Ureter (tissue), 1 donor: ENCODE data around the gene MAP2K2. TPM values are rescaled to one million over a fixed set of nuclear protein-coding genes. Genes with fewer than 3 reads are reported as not detected.
"Not testable (repeated sequence)": the region's sequence is repeated elsewhere in the genome, so short reads cannot be mapped to it uniquely, and the experiment has no call there.

Source experiments
- DNase-seq: peaks from one replicate; pipeline ENCODE4 v3.0.0-alpha.2; 2020; ENCODE audit warnings: low spot score
- total RNA-seq: library from RNA; stranded (reverse); gene quantifications from one replicate; pipeline ENCODE4 v1.2.4, GENCODE V29; 2023
- donor health status: DM: yes; HTN: yes; CAD: no.

Gene MAP2K2
- 103 TPM for total RNA-seq

DNA sequence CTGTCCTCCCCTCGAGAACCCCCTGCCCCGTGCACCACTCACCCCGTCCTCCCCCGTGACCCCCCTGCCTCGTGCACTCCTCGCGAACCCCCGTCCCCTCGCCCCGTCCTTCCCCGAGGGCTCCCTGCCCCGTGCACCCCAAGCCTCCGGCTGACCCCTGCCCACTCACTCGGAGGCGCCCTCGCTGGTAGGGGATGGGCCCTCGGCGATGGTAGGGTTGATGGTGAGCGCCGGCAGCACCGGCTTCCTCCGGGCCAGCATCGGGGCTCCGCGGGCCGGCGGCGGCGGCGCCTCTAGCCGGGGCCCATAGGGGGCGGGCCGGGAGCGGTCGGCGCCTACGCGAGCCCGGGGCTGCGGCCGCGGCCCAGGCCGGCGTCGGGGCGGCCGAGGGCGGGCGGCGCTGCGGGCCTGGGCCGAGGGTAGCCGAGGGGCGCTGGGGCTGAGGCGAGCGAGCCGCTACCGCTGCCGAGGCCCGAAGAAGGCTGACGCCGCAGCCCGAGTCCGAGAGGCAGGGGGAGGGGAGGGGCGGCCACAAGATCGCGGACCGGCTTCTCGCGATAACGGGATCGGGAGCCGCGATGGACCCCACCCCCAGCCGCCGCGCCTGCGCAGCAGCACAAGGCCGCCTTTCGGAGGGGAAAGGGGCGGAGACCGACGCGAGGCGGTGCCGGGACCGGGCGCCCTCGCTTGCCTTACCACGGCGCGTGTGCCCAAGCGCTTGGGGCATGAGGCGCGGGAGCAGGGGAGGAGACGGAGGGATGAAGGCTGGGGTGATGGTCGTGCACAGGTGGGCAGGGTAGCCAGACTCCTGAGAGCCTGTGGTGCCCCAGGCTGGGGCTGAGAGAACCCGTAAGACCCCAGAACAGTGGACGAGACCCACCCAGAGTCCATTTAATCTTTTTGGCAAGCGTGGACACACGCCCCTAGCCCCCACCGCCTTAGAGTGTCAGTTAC lies at the start of gene MAP2K2:
MAP2K2 (minus strand) TSS at position 508 of the 954 bp plus-strand sequence; CDS start at position 261, 247 bp downstream.
- DNase-seq, result peak; percentile 96

DNA sequence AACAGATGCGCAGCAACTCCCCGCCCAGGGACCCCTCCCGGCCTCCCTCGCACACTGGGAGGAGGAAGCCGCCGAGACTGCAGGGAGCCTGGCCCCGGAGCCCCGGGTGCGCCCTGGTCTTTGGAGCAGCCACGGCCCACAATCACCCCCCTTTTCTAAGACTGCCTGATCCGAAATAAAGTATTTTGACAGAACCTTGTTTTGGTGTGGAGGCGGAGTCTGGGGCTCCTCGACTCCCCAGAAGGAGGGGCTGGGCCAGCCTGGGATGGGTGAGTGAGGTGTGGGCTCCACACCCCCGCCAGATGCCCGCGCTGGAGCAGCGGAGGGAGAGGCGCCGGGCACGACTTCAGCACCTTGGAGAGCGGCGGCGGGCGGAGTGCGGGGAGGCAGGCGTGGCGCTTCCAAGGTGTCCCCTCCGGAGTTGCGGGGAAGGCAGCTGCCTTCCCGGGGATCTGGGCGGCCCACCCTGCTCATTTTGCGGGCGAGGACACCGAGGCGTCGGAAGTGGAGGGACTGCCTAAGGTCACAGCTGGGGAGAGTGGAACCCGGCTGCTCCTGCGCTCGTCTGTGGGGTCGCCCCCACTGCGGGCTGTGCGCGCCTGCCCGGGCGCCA lies 49.0 kb upstream of the MAP2K2 start:
- peak; percentile 58 for DNase-seq

GRCh38 chr19:4171676-4172075 lies 47.8 kb upstream of the MAP2K2 start:
- DNase-seq, result no peak

GRCh38 chr19:4164262-4164661 lies 40.3 kb upstream of the MAP2K2 start:
- DNase-seq, result no peak

- DNase-seq, result no peak
Measured at GRCh38 chr19:4161415-4162077, 37.6 kb upstream of the MAP2K2 start.

- DNase-seq, result not testable (repeated sequence)
Measured at GRCh38 chr19:4157971-4158370, 34.0 kb upstream of the MAP2K2 start.

GRCh38 chr19:4157164-4157563 lies 33.2 kb upstream of the MAP2K2 start:
- no peak for DNase-seq

- no peak for DNase-seq
Measured at GRCh38 chr19:4154571-4155312, 30.8 kb upstream of the MAP2K2 start.

DNA sequence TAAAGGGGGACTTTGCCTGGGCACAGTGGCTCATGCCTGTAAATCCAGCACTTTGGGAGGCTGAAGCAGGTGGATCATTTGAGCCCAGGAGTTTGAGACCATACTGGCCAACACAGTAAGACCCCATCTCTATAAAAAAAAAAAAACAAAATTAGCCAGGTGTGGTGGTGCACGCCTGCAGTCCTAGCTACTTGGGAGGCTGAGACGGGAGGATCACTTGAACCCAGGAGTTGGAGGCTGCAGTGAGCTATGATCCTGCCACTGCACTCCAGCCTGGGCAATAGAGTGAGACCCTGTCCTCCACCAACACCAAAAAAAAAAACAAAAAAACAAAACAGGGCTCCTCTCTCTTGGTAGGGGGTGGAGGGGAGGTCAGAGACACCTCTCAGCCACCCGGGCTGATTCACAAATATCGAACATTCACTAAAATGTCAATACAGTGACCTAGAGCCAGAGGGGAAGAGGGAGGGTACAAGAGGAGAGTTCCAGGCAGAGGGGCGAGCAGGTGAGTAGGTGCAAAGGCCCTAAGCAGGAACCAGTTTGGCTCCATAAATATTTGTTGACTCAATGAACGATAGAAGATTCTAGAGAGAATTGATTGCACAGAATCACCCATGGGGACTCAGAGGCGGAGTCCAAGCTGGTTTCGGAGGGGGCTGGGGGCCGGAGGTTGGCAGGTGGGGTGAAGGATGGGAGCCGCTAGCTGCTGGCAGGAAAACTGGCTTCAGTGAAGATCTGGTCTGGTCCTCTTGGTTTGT lies 28.5 kb upstream of the MAP2K2 start:
- no peak for DNase-seq

DNA sequence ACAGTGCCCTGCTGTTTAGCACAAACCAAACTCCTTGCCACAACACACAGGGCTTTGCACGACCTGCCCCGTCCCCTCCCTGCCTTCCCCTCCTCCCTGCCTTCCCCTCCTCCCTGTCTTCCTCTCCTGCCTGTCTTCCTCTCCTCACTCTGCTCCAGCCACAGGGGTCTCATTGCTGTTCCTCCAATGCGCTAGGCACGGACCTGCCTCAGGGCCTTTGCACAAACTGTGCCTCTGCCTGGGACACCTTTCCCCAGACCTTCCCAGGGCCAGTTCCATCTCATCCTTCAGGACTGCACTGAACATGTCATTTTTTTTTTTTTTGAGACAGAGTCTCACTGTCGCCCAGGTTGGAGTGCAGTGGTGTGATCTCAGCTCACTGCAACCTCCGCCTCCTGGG lies 27.7 kb upstream of the MAP2K2 start:
- DNase-seq, result no peak

GRCh38 chr19:4149518-4150288 lies 25.8 kb upstream of the MAP2K2 start:
- no peak for DNase-seq

GRCh38 chr19:4144666-4145249 lies 20.8 kb upstream of the MAP2K2 start:
- no peak for DNase-seq

DNA sequence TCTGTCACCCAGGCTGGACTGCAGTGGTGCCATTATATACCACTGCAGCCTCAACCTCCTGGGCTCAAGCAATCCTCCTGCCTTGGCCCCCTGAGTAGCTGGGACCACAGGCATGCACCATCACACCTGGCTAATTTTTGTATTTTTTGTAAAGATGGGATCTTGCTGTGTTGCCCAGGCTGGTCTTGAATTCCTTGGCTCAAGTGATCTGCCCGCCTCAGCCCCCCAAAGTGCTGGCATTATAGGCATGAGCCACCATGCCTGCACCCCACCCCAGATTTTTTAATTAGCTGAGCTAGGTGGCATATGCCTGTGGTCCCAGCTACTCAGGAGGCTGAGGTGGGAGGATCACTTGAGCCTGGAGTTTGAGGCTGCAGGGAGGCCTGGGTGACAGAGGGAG lies 19.0 kb upstream of the MAP2K2 start:
- not testable (repeated sequence) for DNase-seq

- DNase-seq, result no peak
Measured at GRCh38 chr19:4140237-4140711, 16.4 kb upstream of the MAP2K2 start.

DNA sequence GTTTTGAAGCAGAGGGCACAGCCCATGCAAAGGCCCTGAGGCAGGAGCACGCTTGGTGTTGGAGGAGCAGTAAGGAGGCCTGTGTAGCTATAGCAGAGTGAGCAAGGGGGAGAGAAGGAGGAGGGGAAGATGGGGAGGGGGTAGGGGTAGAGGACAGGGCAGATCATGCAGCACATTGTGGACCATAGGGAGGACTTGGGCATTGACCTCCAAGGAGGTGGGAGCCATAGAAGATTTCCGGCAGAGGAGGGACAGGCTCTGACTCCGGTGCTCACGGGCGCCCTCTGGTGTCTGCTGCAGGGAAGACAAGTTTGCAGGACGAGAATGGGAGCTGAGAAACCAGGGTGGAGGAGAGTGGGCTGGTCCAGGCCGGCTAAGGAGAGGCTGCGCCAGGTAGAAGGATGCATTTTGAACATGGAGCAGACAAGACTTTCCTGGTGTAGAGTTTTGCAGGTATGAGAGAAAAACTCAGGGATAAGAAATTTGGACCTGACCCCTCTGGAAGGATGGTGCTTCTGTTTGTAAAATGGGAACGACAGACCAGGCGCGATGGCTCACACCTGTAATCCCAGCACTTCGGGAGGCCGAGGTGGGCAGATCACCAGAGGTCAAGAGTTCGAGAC lies 15.8 kb upstream of the MAP2K2 start:
- peak; percentile 79 for DNase-seq

- DNase-seq, result no peak
Measured at GRCh38 chr19:4138445-4138844, 14.5 kb upstream of the MAP2K2 start.

DNA sequence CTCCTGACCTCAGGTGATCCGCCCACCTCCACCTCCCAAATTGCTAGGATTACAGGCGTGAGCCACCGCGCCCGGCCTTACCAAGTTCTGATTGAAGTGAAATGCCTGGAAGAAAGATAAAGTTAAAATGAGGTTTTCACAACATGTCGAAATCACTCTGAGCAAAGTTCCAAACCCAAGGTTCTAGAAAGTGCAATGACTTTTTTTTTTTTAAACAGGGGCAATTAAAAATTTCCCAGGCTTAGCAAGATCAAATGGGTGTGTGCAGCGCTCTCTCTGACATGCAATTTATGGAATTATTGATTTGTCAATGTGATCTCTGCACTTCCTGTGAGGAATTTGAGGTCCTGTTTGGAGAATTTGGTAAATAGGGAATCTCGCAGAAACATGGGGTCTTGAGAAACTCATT lies 12.8 kb upstream of the MAP2K2 start:
- no peak for DNase-seq

GRCh38 chr19:4135386-4135785 lies 11.5 kb upstream of the MAP2K2 start:
- not testable (repeated sequence) for DNase-seq

- DNase-seq, result no peak
Measured at GRCh38 chr19:4134351-4134750, 10.4 kb upstream of the MAP2K2 start.
